Neuron (in vitro differentiated cells): ENCODE data around the gene SUMF1.

Experiments
- H2AFZ ChIP-seq: one replicate; pipeline ENCODE4 v1.6.1; 2013; ENCODE audit warnings: low read depth, mild to moderate bottlenecking, inconsistent platforms, low read length, moderate library complexity
- H3K27me3 ChIP-seq: one replicate; pipeline ENCODE4 v1.6.1; 2013; ENCODE audit warnings: low read length; ENCODE audit not compliant: insufficient read depth
- H3K36me3 ChIP-seq: one replicate; pipeline ENCODE4 v1.6.1; 2013; ENCODE audit warnings: low read length; ENCODE audit not compliant: insufficient read depth
- H3K4me1 ChIP-seq: one replicate; pipeline ENCODE4 v1.6.1; 2013; ENCODE audit warnings: low read length; ENCODE audit not compliant: insufficient read depth
- H3K4me3 ChIP-seq: 2 replicates; pipeline ENCODE4 v1.5.1; 2013; ENCODE audit warnings: mild to moderate bottlenecking, low read length, moderate library complexity
- H3K9me3 ChIP-seq: one replicate; pipeline ENCODE4 v1.6.1; 2013; ENCODE audit warnings: low read length

SUMF1 gene

DNA sequence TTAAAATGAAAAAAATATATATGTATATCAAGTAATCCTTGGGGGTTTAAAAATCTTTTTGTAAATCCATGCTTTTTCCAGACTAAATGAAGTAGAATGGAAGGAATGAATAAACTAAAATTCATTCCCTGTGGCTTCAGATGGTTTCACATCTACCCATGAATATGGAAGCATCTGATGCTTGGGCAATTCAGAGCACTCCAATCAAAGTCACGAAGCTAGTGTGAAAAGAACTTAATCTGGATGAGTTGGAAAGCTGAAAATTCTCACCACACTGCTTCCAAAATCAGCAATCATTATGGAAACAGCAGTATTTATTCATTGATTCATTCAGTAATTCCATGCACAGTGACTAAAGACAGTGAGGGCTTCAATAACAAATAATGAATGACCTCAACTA is 55.2 kb downstream of the SUMF1 start:
- Histone ChIP-seq H3K9me3 (no peaks in the 10 kb centered on the region), H3K4me3 (no peak overlapping the region), H3K36me3 (peaks cover 16% of the 10 kb centered on the region), H3K4me1 (no peaks in the 10 kb centered on the region), H3K27me3 (no peaks in the 10 kb centered on the region), H2AFZ (no peak overlapping the region)

DNA sequence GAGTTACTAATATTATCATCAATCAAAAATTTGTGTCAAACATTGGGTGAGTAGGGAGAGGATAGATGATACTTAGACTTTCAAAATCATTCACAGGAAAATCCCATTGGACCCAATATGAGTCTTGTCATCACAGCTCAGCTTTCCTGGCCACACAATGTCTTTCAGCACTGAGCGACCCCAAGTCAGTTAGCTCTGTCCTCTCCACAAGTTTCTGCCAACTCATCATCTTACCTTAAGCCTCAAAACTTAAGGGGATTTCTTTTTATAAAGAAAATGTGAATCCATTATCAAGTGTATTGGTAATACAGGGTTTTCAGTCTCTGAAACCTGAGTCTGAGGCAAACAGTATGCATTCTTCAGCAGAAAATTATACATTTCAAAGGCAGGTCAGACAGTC is 55.8 kb downstream of the SUMF1 start:
- Histone ChIP-seq H3K9me3 (no peaks in the 10 kb centered on the region), H3K36me3 (peaks cover 10% of the 10 kb centered on the region), H3K27me3 (no peaks in the 10 kb centered on the region), H3K4me1 (no peaks in the 10 kb centered on the region), H2AFZ (no peak overlapping the region), H3K4me3 (no peak overlapping the region)

DNA sequence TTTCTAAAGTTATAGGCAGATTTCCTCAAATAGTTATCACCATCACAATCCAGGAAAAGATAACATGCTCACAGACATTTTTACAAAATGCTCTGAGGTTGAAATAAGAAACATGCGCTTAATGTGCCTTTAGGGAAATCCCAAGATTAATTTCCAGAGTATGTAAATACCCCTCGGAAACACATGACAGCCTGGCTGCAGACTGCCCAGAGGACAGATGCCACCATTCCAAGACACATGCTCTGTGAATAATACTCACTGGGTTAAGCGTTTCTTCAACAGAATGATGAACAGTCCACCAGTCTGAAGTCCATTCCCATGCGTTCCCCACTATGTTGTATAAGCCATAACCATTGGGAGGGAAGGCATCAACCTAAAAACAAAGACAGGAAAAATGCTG is 56.5 kb downstream of the SUMF1 start:
- H3K4me1 ChIP-seq: no peaks in the 10 kb centered on the region
- no peak overlapping the region for H2AFZ ChIP-seq
- no peak overlapping the region for H3K4me3 ChIP-seq
- H3K27me3 ChIP-seq: no peaks in the 10 kb centered on the region
- peaks cover 9% of the 10 kb centered on the region for H3K36me3 ChIP-seq
- H3K9me3 ChIP-seq: no peaks in the 10 kb centered on the region

DNA sequence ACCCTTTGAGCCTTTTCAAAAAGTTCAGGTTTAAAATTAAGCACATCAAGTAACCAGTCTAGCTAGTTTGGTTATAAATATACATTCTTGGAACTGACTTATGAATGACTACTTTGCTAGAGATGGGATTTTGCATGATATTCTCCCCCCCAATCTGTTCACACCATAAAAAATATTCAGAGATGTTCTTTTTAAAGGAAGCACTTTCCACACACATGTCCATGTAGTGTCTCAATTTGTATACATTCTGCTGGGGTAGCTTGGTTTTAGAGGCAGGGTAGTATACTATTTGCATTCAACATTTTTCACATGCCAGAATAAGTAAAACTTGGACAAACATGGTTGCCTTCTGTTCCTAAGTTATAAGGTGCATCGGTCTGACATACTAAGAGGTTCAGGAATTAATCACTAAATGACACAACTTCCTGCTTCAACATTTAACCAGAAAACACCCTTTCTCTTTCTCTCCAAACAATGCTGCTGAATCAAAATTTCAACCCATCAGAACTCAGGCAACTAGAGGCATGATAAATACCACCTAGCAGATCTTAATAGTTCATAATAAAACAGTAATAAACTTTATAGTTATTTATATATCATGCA is 57.0 kb downstream of the SUMF1 start:
- Histone ChIP-seq H3K4me3 (no peak overlapping the region), H3K4me1 (no peaks in the 10 kb centered on the region), H3K27me3 (no peaks in the 10 kb centered on the region), H3K9me3 (no peaks in the 10 kb centered on the region), H2AFZ (no peak overlapping the region), H3K36me3 (peaks cover 9% of the 10 kb centered on the region)

DNA sequence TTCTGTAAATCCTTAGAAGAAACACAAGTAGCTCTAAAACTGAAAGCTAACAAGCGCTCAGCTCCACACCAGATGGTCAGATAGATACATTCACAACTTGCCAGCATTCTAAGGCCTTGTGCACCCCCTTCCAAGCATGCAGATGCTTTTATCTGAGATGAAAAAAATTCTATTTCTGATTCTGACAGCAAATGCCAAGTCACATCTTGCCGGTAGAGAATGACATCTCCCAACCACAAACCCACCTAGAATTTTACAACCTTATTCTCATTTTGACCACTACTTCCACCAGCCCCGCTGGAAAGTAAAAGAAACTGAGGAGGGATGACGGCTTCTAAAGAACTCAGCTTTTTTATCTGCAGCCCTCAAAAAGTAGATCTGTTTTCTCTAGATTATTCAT is 57.7 kb downstream of the SUMF1 start:
- Histone ChIP-seq H3K4me1 (no peaks in the 10 kb centered on the region), H3K4me3 (no peak overlapping the region), H2AFZ (no peak overlapping the region), H3K9me3 (no peaks in the 10 kb centered on the region), H3K27me3 (no peaks in the 10 kb centered on the region), H3K36me3 (peaks cover 9% of the 10 kb centered on the region)

DNA sequence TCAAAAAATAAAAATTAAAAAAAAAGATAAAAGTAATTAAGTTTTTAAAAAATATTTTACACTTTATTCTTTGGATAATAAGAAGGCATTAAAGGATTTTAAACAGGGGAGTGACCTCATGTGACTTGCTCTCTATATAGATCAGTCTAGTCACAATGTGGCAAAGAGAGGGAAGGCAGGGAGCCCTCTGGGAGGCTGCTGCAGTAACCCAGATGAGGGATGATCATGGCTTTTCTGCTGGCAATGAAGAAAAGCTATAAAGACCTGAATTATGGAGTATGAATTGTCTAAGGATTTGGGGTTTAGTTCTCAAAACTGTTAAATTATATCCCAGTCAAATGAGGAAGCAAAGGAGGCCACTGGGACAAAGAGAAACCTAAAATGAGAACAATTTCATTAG is 58.1 kb downstream of the SUMF1 start:
- Histone ChIP-seq H2AFZ (no peak overlapping the region), H3K9me3 (no peaks in the 10 kb centered on the region), H3K36me3 (peaks cover 9% of the 10 kb centered on the region), H3K4me1 (no peaks in the 10 kb centered on the region), H3K27me3 (no peaks in the 10 kb centered on the region), H3K4me3 (no peak overlapping the region)

DNA sequence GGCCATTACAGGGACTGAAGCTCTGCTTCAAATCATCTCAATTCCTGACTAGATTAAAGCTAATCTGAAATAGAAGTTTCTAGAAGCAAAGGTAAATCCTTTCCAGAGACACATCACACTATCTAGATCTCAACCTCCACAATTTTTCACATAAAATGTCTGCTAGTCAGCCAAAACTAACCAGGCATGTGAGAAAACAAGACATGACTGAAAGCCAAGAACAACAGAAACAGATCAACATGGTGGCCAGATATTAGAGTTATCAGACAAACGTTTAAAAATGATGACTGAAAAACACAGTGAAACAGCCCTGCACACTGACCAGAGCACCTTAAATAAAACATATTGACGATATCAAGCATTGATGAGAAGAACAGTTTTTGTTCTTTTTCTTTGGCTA is 59.1 kb downstream of the SUMF1 start:
- Histone ChIP-seq H3K9me3 (no peaks in the 10 kb centered on the region), H2AFZ (no peak overlapping the region), H3K36me3 (peaks cover 9% of the 10 kb centered on the region), H3K27me3 (no peaks in the 10 kb centered on the region), H3K4me3 (no peak overlapping the region), H3K4me1 (no peaks in the 10 kb centered on the region)

DNA sequence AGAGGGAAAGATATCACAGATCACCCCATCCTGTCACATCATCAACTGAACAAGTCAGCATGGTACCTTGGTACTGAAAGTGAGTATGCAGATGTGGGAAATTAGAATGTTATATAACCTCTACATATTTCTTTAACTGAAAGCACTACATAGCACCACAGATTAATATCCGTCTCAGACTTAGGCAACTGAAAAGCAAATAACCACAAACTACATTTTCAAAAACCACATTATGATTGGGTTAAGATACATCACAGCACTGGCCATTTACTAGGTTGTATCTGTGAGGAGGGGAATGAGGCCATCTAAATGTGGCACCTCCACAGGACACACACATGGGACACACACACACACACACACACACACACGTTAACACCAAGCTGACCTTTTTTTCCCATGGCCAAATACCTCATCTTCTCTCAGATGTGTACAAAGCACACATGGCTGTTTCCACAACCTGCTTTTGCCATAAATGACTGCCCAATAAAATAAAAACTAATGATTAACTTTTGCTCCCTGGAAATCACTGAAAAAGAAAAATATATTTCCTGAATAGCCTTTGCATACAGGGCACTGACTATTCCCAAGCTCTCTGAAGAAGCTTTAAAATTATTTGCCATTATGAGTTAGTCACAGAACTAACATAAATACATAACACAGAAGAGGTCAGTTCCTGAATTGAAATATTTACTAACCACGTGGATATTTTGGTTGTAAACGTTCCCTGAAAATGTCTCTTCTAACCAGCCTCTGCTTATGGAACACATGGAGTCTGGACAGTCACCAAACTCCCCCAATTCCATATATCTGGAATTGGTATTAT is 60.1 kb downstream of the SUMF1 start:
- no peaks in the 10 kb centered on the region for H3K9me3 ChIP-seq
- H3K27me3 ChIP-seq: no peaks in the 10 kb centered on the region
- H3K4me3 ChIP-seq: no peak overlapping the region

DNA sequence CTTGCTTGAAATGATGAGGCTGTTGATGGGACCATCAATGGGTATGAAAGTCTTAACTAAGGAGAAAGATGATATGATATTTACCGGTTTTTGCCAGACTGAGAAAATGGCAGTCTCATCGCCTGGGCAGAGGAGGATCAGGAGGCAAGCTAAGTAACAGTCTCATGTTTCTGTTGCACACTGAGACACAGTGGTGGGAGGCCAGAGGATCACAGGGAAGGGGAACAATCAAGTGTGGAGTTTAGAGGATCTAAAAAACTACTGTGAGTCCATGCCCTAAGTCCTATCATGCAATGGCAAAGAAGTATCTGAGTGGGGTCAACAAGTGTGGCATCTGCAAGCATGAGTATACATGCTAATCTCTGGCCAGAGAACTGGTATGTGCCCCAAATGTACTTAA is 62.2 kb downstream of the SUMF1 start:
- no peaks in the 10 kb centered on the region for H3K27me3 ChIP-seq
- no peaks in the 10 kb centered on the region for H3K4me1 ChIP-seq
- no peak overlapping the region for H2AFZ ChIP-seq
- H3K36me3 ChIP-seq: no peaks in the 10 kb centered on the region
- H3K9me3 ChIP-seq: no peaks in the 10 kb centered on the region
- no peak overlapping the region for H3K4me3 ChIP-seq

More for the DNA sequence above, 60.1 kb downstream of the SUMF1 start:
- H3K4me1 ChIP-seq: no peaks in the 10 kb centered on the region
- H3K36me3 ChIP-seq: peaks cover 9% of the 10 kb centered on the region
- H2AFZ ChIP-seq: no peak overlapping the region

DNA sequence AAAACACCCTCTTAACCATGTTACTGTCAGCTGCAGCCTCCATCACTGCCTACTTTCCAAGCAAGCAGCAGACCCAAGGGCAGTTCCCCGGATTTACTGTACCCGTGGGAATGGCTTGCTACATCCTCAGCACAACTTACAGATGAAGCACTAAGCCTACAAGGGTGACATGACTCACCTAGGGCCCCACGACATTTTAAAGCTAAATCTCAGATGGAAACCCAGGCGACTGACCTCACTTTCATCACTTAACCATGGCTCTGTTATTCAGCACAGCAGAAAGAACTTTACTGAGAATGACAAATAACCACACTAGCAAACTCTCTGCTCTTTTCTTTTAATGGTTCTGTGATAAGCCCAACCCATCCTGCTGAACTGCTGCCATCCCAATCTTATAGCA is 65.6 kb downstream of the SUMF1 start:
- Histone ChIP-seq H3K27me3 (no peaks in the 10 kb centered on the region), H3K9me3 (no peaks in the 10 kb centered on the region), H2AFZ (no peak overlapping the region), H3K4me1 (no peaks in the 10 kb centered on the region), H3K36me3 (no peaks in the 10 kb centered on the region), H3K4me3 (no peak overlapping the region)

DNA sequence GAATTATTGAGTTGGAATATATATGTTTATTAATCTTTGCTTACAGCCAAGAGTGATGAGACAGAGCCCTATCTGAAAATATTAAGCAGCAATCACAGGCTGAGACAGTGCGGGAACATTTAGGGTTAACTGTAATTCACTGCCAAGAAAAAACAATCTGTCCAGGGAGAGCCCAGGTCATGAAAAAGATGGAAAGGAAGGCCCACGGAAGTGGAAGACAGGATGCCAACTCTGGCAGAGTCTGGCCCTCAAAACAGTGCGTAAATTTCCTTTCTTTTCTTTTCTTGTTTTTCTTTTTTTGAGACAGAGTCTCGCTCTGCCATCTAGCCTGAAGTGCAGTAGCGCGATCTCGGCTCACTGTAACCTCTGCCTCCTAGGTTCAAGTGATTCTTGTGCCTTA is 67.6 kb downstream of the SUMF1 start:
- H3K4me3 ChIP-seq: no peak overlapping the region
- H2AFZ ChIP-seq: no peak overlapping the region
- no peaks in the 10 kb centered on the region for H3K27me3 ChIP-seq
- no peaks in the 10 kb centered on the region for H3K36me3 ChIP-seq
- no peaks in the 10 kb centered on the region for H3K9me3 ChIP-seq
- no peaks in the 10 kb centered on the region for H3K4me1 ChIP-seq

DNA sequence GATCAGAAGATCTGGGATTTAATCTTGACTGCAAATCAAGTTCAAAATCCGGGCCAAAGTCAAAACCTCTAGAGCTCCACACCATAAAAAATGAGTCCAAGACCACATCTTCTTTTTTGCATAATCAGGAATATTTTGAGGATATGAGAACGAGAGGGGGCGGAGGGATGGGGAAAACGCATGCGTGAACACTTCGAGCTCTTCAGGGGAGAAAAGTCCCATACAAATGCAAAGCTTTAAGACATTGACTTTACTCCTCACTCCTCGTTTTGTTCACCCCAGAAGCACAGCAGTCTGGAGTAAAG is 68.2 kb downstream of the SUMF1 start:
- H3K27me3 ChIP-seq: no peaks in the 10 kb centered on the region
- H3K9me3 ChIP-seq: no peaks in the 10 kb centered on the region
- no peaks in the 10 kb centered on the region for H3K36me3 ChIP-seq
- no peaks in the 10 kb centered on the region for H3K4me1 ChIP-seq
- no peak overlapping the region for H3K4me3 ChIP-seq
- no peak overlapping the region for H2AFZ ChIP-seq

DNA sequence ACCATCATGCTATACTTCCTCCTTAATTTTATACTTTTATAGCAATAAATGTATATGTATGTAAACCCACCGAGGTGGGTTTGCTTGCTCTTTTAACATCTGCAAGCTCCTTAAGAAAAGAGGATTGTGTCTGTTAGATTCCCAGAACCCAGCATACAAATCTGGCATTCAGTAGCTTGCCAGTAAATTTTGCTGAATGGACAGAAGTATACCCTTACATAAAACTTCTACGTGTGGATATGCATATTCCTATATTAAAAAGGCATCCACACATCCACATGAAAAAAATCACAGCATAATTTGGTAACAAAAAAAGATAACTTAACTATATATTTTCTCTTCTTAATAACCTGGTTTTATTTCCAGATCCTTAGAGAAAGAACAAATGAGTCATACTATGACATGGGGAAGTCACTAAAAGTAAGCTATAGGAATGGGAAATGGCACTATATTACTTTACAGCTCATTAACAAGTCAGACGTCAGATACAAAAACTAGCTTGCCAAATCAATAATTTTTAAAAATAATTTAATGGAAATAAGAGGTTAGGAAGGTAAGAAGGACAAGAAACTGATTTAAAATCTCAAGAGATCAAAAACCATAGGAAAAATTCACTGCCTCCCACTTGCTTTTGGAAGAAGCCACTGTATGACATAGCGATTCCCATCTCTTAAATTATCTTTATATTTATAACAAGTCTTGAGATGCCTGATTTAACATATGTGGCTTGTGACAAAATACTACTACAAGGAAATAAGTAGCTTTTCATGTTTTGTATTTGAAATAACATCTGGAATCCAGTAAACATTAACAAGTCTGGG is 68.7 kb downstream of the SUMF1 start:
- no peaks in the 10 kb centered on the region for H3K27me3 ChIP-seq
- no peaks in the 10 kb centered on the region for H3K9me3 ChIP-seq
- H3K36me3 ChIP-seq: no peaks in the 10 kb centered on the region
- H3K4me1 ChIP-seq: no peaks in the 10 kb centered on the region
- no peak overlapping the region for H3K4me3 ChIP-seq
- H2AFZ ChIP-seq: no peak overlapping the region
